ENCODE measurements around the gene MYBPC1. TPM values are rescaled to one million over a fixed set of nuclear protein-coding genes. Genes with fewer than 3 reads are reported as not detected.

Gene MYBPC1
- total and polyA plus RNA-seq, 2 of the 13 experiments (the other 11 are each of a cell fraction or from before 2014, with no cell fraction given) = 0.31 to 0.53 TPM

DNA sequence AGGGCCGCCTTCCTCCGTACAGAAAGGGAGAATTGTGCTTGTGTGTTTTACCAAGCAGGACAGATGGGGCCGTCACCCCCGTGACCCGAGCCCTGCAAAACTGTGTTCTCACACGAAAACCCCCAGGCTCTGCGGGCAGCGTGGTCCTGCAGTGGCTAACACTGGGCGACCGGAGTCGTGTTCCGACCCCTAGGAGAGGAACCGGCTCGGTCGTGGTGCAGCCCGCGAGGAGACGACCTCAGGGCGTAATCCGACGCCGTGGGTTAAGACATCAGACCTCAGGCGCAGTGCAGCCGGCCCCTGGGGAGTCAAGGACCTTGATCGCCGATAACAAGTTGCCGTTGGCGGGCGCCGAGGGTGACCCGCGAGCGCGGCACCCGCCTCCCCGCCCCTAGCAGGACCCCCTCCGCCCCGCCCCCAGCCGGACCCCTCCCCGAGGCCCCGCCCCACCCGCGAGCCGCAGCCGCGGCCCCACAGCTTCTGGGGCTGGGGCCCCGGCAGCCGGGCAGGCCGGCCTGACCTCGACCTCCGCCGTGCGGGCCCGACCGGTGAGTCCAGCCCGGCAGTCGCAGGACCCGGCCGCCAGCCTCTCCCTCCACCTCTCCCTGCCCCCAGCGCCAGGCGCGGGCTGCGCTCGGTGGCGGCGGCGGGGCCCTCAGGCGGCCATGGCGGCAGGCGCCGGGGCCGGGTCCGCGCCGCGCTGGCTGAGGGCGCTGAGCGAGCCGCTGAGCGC, 102.6 kb downstream of the MYBPC1 start, which contains the start of gene CHPT1 (continued):
- TF ChIP-seq TOE1 (CRISPR knock-in tag; IDR thresholded peaks at IDR 0.05) (no peak), NCOA5 (CRISPR knock-in tag; IDR thresholded peaks at IDR 0.05) (no peak), ZNF83 (CRISPR knock-in tag; IDR thresholded peaks at IDR 0.05; ENCODE audit: borderline replicate concordance) (no peak), NFE2 (CRISPR knock-in tag; IDR thresholded peaks at IDR 0.05) (no peak), ATF1 (CRISPR knock-in tag; IDR thresholded peaks at IDR 0.05) (no peak), PAXIP1 (CRISPR knock-in tag; conservative IDR thresholded peaks at IDR 0.05) (0 out of 2 replicates have a peak, but pooled peaks have one; percentile 44), NFIC (IDR thresholded peaks at IDR 0.05; ENCODE audit: low read length) (no peak), THAP11 (CRISPR knock-in tag; IDR thresholded peaks at IDR 0.05) (no peak), ZKSCAN8 (CRISPR knock-in tag; IDR thresholded peaks at IDR 0.05; ENCODE audit: borderline replicate concordance) (no peak), CHCHD3 (CRISPR knock-in tag; IDR thresholded peaks at IDR 0.05) (no peak), ZNF12 (CRISPR knock-in tag; IDR thresholded peaks at IDR 0.05) (no peak), PCBP1 (IDR thresholded peaks at IDR 0.05; ENCODE audit: borderline replicate concordance, low read depth, low read length) (no peak), ZNF674 (CRISPR knock-in tag; IDR thresholded peaks at IDR 0.05; ENCODE audit: low read depth) (0 out of 2 replicates have a peak, but pooled peaks have one; percentile 31), ZNF768 (CRISPR knock-in tag; IDR thresholded peaks at IDR 0.05) (0 out of 2 replicates have a peak, but pooled peaks have one; percentile 34), PATZ1 (CRISPR knock-in tag; IDR thresholded peaks at IDR 0.05) (peak; percentile 75), FOXK1 (CRISPR knock-in tag; IDR thresholded peaks at IDR 0.05; ENCODE audit: borderline replicate concordance, low read depth) (0 out of 2 replicates have a peak, but pooled peaks have one; percentile 14), SRSF4 (IDR thresholded peaks at IDR 0.05; ENCODE audit: low read depth, low read length, poor library complexity, severe bottlenecking) (no peak), TGIF2 (CRISPR knock-in tag; IDR thresholded peaks at IDR 0.05) (no peak), ZBTB21 (CRISPR knock-in tag; IDR thresholded peaks at IDR 0.05) (no peak), ZNF264 (CRISPR knock-in tag; IDR thresholded peaks at IDR 0.05) (peak; percentile 62; the same call in 1 of the 2 replicates), ZNF180 (CRISPR knock-in tag; IDR thresholded peaks at IDR 0.05; ENCODE audit: borderline replicate concordance, low read depth) (no peak), RFXANK (CRISPR knock-in tag; IDR thresholded peaks at IDR 0.05) (no peak), ZNF775 (CRISPR knock-in tag; IDR thresholded peaks at IDR 0.05; ENCODE audit: borderline replicate concordance) (no peak), MED13 (CRISPR knock-in tag; IDR thresholded peaks at IDR 0.05) (peak; percentile 49), ZNF616 (CRISPR knock-in tag; IDR thresholded peaks at IDR 0.05; ENCODE audit: low read depth) (no peak), MLX (CRISPR knock-in tag; IDR thresholded peaks at IDR 0.05) (no peak), GATAD1 (CRISPR knock-in tag; IDR thresholded peaks at IDR 0.05) (no peak)
